ENCODE results near the gene GNAO1.

The GNAO1 gene

GRCh38 chr16:56382901-56383355, 191.6 kb downstream of the GNAO1 start:
- DNase-seq (ENCODE audit: low read depth in 1 of 2, low spot score in 1 of 2): no peak
- TF ChIP-seq POLR2AphosphoS5 (IDR thresholded peaks at IDR 0.05; ENCODE audit: low read depth) (no peak), SPI1 (IDR thresholded peaks at IDR 0.05; ENCODE audit: borderline replicate concordance, low read depth) (no peak), CTCF (IDR thresholded peaks at IDR 0.05; ENCODE audit: insufficient read depth, low read length) (no peak), GABPA (IDR thresholded peaks at IDR 0.05; ENCODE audit: low read depth) (no peak)
- TF ChIP-seq, protein P1, sequence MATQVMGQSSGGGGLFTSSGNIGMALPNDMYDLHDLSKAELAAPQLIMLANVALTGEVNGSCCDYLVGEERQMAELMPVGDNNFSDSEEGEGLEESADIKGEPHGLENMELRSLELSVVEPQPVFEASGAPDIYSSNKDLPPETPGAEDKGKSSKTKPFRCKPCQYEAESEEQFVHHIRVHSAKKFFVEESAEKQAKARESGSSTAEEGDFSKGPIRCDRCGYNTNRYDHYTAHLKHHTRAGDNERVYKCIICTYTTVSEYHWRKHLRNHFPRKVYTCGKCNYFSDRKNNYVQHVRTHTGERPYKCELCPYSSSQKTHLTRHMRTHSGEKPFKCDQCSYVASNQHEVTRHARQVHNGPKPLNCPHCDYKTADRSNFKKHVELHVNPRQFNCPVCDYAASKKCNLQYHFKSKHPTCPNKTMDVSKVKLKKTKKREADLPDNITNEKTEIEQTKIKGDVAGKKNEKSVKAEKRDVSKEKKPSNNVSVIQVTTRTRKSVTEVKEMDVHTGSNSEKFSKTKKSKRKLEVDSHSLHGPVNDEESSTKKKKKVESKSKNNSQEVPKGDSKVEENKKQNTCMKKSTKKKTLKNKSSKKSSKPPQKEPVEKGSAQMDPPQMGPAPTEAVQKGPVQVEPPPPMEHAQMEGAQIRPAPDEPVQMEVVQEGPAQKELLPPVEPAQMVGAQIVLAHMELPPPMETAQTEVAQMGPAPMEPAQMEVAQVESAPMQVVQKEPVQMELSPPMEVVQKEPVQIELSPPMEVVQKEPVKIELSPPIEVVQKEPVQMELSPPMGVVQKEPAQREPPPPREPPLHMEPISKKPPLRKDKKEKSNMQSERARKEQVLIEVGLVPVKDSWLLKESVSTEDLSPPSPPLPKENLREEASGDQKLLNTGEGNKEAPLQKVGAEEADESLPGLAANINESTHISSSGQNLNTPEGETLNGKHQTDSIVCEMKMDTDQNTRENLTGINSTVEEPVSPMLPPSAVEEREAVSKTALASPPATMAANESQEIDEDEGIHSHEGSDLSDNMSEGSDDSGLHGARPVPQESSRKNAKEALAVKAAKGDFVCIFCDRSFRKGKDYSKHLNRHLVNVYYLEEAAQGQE (IDR thresholded peaks at IDR 0.05; ENCODE audit: insufficient replicate concordance, low read depth): no peak
- no peaks in the 10 kb centered on the region for H3K27me3 ChIP-seq (ENCODE audit: insufficient read depth, poor library complexity, severe bottlenecking)
- no peak overlapping the region for H3K4me3 ChIP-seq (replicated peaks; ENCODE audit: insufficient read depth, low read length)
- no peak overlapping the region for H3K27ac ChIP-seq (replicated peaks)

DNA sequence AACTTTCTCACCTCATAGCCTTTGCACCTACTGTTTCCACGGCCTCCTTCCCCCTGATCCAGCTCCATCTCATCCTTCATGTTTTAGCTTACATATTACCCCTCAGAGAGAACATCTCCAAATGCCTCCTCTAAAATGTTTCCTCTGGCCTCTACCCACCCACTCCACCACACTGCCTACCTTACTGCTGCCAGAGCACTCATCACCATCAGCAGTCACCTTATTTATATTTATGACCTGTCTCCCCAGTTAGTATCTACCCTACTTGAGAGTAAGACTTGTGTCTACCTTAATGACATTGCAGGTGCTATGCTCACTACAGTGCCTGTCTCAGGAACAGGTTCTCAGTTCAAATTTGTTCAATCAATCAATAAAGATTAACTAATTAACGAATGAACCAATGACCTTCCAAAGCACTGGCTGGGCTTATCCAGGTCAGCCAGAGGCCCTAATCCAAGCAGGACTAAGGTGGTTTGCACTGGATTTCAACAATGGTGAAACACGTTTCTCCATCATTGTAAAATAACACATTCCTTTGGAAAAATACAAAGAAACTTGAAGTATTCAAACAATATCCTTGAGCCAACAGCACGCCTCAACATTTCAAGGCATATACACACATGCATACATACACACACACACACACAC, 192.9 kb downstream of the GNAO1 start:
- H3K27ac ChIP-seq (replicated peaks): no peak overlapping the region
- DNase-seq (ENCODE audit: low read depth in 1 of 2, low spot score in 1 of 2): no peak
- TF ChIP-seq CTCF (IDR thresholded peaks at IDR 0.05; ENCODE audit: insufficient read depth, low read length) (no peak), SPI1 (IDR thresholded peaks at IDR 0.05; ENCODE audit: borderline replicate concordance, low read depth) (no peak), GABPA (IDR thresholded peaks at IDR 0.05; ENCODE audit: low read depth) (no peak)
- no peaks in the 10 kb centered on the region for H3K27me3 ChIP-seq (ENCODE audit: insufficient read depth, poor library complexity, severe bottlenecking)
- H3K4me3 ChIP-seq (replicated peaks; ENCODE audit: insufficient read depth, low read length): no peak overlapping the region

DNA sequence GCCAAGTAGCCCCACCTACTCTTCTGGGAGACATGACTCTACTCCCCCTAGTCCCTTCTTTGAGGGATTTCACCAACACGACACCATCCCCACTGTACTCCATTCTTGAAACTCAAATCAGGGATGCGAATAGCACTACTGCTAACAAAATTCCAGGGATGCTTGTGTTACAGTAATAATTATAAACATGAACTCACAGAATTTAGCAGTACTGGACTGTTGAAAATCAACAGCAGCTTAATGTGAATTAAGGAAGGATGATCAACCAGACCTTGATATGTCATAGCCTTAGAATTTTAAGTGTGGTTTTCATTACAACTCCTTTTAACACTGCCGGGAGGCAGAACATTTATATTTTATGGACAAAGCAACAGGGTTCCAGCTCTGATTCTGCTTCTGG, 196.1 kb downstream of the GNAO1 start:
- Histone ChIP-seq H3K4me3 (replicated peaks; ENCODE audit: insufficient read depth, low read length) (no peak overlapping the region), H3K27ac (replicated peaks) (no peak overlapping the region), H3K27me3 (ENCODE audit: insufficient read depth, poor library complexity, severe bottlenecking) (no peaks in the 10 kb centered on the region)
- no peak for TF ChIP-seq SPI1 (IDR thresholded peaks at IDR 0.05; ENCODE audit: borderline replicate concordance, low read depth)
- TF ChIP-seq, protein P1 (IDR thresholded peaks at IDR 0.05; ENCODE audit: insufficient replicate concordance, low read depth): no peak
- no peak for TF ChIP-seq CTCF (IDR thresholded peaks at IDR 0.05; ENCODE audit: insufficient read depth, low read length)
- TF ChIP-seq GABPA (IDR thresholded peaks at IDR 0.05; ENCODE audit: low read depth): no peak
- TF ChIP-seq POLR2AphosphoS5 (IDR thresholded peaks at IDR 0.05; ENCODE audit: low read depth): no peak
- no peak for DNase-seq (ENCODE audit: low read depth in 1 of 2, low spot score in 1 of 2)

GRCh38 chr16:56388209-56388608, 196.9 kb downstream of the GNAO1 start:
- Histone ChIP-seq H3K4me3 (replicated peaks; ENCODE audit: insufficient read depth, low read length) (no peak overlapping the region), H3K27ac (replicated peaks) (no peak overlapping the region), H3K27me3 (ENCODE audit: insufficient read depth, poor library complexity, severe bottlenecking) (no peaks in the 10 kb centered on the region)
- no peak for DNase-seq (ENCODE audit: low read depth in 1 of 2, low spot score in 1 of 2)
- TF ChIP-seq, protein P1 (IDR thresholded peaks at IDR 0.05; ENCODE audit: insufficient replicate concordance, low read depth): no peak
- TF ChIP-seq SPI1 (IDR thresholded peaks at IDR 0.05; ENCODE audit: borderline replicate concordance, low read depth): no peak
- TF ChIP-seq GABPA (IDR thresholded peaks at IDR 0.05; ENCODE audit: low read depth): no peak
- TF ChIP-seq POLR2AphosphoS5 (IDR thresholded peaks at IDR 0.05; ENCODE audit: low read depth): no peak
- TF ChIP-seq CTCF (IDR thresholded peaks at IDR 0.05; ENCODE audit: insufficient read depth, low read length): no peak
